Keratinocyte (primary cell): Measurements from ENCODE around the gene TNS1. TPM values are rescaled to one million over a fixed set of nuclear protein-coding genes. Genes with fewer than 3 reads are reported as not detected.

Source experiments
- DNase-seq: peaks from one replicate; pipeline ENCODE4 v3.0.0-alpha.2; 2011; ENCODE audit warnings: low read depth, missing footprints, low spot score
- FAIRE-seq: peaks from 2 replicates; lab custom pipeline; 2011; peaks lifted over from hg19 to GRCh38; lab: Jason Lieb, UNC
- H2AFZ ChIP-seq: 2 replicates; pipeline ENCODE4 v1.6.0; 2012; ENCODE audit warnings: low read length, control low read depth, inconsistent platforms; ENCODE audit not compliant: control insufficient read depth
- H3K27ac ChIP-seq: 2 replicates; pipeline ENCODE4 v1.5.1; 2011; ENCODE audit warnings: low read length; ENCODE audit not compliant: control insufficient read depth, insufficient read depth
- H3K27me3 ChIP-seq: 3 replicates; pipeline ENCODE4 v1.6.0; 2011; ENCODE audit warnings: low read length; ENCODE audit not compliant: control insufficient read depth, insufficient read depth; ENCODE audit errors: extremely low read depth
- H3K36me3 ChIP-seq, 2 experiments: 2 replicates in 1 of 2; 3 replicates in 1 of 2; pipeline ENCODE4 v1.5.1; 2011; ENCODE audit warnings: low read length in 2 of 2, mild to moderate bottlenecking in 1 of 2; ENCODE audit not compliant: control insufficient read depth in 2 of 2, insufficient read depth in 2 of 2; ENCODE audit errors: extremely low read depth in 1 of 2
- H3K4me1 ChIP-seq: 3 replicates; pipeline ENCODE4 v1.5.1; 2011; ENCODE audit warnings: low read length; ENCODE audit not compliant: control insufficient read depth, insufficient read depth; ENCODE audit errors: extremely low read depth
- H3K4me2 ChIP-seq: 3 replicates; pipeline ENCODE4 v1.6.0; 2011; ENCODE audit warnings: low read depth, low read length; ENCODE audit not compliant: control insufficient read depth, insufficient read depth; ENCODE audit errors: extremely low read depth
- H3K4me3 ChIP-seq, 3 experiments: fragments of 200-600 bp in 1 of 3; sonication (generic) in 1 of 3; 2 replicates in 2 of 3; 3 replicates in 1 of 3; pipeline ENCODE4 v1.5.1; 2011 to 2016; ENCODE audit warnings: low read length in 3 of 3, mild to moderate bottlenecking in 3 of 3, control low read depth in 2 of 3, inconsistent platforms in 1 of 3, low read depth in 1 of 3, mixed read lengths in 1 of 3, mixed run types in 1 of 3, moderate library complexity in 1 of 3; ENCODE audit not compliant: control insufficient read depth in 2 of 3, insufficient read depth in 2 of 3; ENCODE audit errors: extremely low read depth in 1 of 3
- H3K79me2 ChIP-seq: 2 replicates; pipeline ENCODE4 v1.6.0; 2012; ENCODE audit warnings: low read length; ENCODE audit not compliant: control insufficient read depth, insufficient read depth
- H3K9ac ChIP-seq: 3 replicates; pipeline ENCODE4 v1.6.0; 2011; ENCODE audit warnings: low read length; ENCODE audit not compliant: control insufficient read depth, insufficient read depth; ENCODE audit errors: extremely low read depth
- H3K9me1 ChIP-seq: 3 replicates; pipeline ENCODE4 v1.6.0; 2011; ENCODE audit warnings: low read length; ENCODE audit not compliant: control insufficient read depth, insufficient read depth; ENCODE audit errors: extremely low read depth
- H3K9me3 ChIP-seq: 2 replicates; pipeline ENCODE4 v1.5.1; 2012; ENCODE audit warnings: low read depth, low read length; ENCODE audit not compliant: control insufficient read depth
- H4K20me1 ChIP-seq: 3 replicates; pipeline ENCODE4 v1.6.0; 2011; ENCODE audit warnings: low read length; ENCODE audit not compliant: control insufficient read depth, insufficient read depth; ENCODE audit errors: extremely low read depth
- EZH2 ChIP-seq: IDR thresholded peaks from one replicate; pipeline ENCODE4 v1.6.1; 2012; ENCODE audit warnings: inconsistent platforms, mild to moderate bottlenecking, low read length, moderate library complexity
- dilution Hi-C: fragments of 300-500 bp; cut with MboI; formaldehyde crosslinking; loops from one replicate; pipeline ENCODE4 v1.7.0; 2020; ENCODE audit warnings: low sequenced_read_pairs; ENCODE audit not compliant: extremely low pct_ligation_motif_present
- polyA plus RNA-seq, 5 experiments: library from polyadenylated mRNA; depleted of rRNA in 3 of 5; stranded (reverse) in 3 of 5; stranded (forward) in 1 of 5; unstranded in 1 of 5; fragments of >200 nt; gene quantifications; 1 replicate in 1 of 5; 2 replicates in 3 of 5; 3 replicates in 1 of 5; pipeline versions ENCODE4 v1.2.1 to v1.2.3, GENCODE V29; 2011 to 2012; ENCODE audit warnings: missing spikeins in 2 of 5, low read depth in 1 of 5, low replicate concordance in 1 of 5
- TF ChIP-seq, protein P1 (sequence below), 3 experiments: IDR thresholded peaks in 1 of 3; conservative IDR thresholded peaks in 1 of 3; optimal IDR thresholded peaks in 1 of 3; 2 replicates in 2 of 3; 3 replicates in 1 of 3; pipeline versions ENCODE3 to v1.5.1; 2011; ENCODE audit warnings: low read length in 3 of 3, mild to moderate bottlenecking in 3 of 3, moderate library complexity in 2 of 3, control low read depth in 1 of 3, inconsistent platforms in 1 of 3; ENCODE audit not compliant: insufficient read depth in 2 of 3; ENCODE audit errors: extremely low read depth in 1 of 3

The TNS1 gene
- polyA plus RNA-seq, 1 donor (not counting 4 experiments of a cell fraction or from before 2014, with no cell fraction given) = 2.5 TPM

DNA sequence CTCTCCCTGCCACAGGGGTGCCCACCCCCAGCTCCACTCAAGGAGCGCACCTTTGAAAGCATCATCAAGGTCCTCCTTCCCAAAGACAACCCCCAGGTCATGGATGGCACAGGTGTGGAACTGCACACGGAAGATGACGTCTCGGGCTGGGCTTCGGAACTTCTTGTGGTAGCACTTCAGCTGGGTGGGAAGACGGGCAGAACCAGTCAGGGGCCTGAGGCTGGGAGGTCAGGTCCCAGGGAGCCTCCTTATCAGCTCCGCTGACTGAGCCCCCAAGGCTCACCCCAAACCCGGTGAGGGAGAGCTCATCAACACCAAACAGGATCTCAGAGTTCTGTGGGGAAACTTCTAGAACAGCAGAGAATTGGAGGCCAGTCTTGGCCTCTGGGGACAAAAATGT is 117.8 kb downstream of the TNS1 start:
- no peaks in the 10 kb centered on the region for H3K36me3 ChIP-seq
- H3K27ac ChIP-seq = no peak overlapping the region
- no peaks in the 10 kb centered on the region for H3K9me3 ChIP-seq
- no peak overlapping the region for H3K4me2 ChIP-seq
- dilution Hi-C loops = no loop called here
- H3K9me1 ChIP-seq = no peaks in the 10 kb centered on the region
- no peak overlapping the region for H2AFZ ChIP-seq
- H4K20me1 ChIP-seq = no peaks in the 10 kb centered on the region
- H3K27me3 ChIP-seq = no peaks in the 10 kb centered on the region
- no peak for FAIRE-seq
- no peaks in the 10 kb centered on the region for H3K4me1 ChIP-seq
- no peak overlapping the region for H3K9ac ChIP-seq
- no peak for DNase-seq
- H3K4me3 ChIP-seq = no peak overlapping the region
- TF ChIP-seq, protein P1, sequence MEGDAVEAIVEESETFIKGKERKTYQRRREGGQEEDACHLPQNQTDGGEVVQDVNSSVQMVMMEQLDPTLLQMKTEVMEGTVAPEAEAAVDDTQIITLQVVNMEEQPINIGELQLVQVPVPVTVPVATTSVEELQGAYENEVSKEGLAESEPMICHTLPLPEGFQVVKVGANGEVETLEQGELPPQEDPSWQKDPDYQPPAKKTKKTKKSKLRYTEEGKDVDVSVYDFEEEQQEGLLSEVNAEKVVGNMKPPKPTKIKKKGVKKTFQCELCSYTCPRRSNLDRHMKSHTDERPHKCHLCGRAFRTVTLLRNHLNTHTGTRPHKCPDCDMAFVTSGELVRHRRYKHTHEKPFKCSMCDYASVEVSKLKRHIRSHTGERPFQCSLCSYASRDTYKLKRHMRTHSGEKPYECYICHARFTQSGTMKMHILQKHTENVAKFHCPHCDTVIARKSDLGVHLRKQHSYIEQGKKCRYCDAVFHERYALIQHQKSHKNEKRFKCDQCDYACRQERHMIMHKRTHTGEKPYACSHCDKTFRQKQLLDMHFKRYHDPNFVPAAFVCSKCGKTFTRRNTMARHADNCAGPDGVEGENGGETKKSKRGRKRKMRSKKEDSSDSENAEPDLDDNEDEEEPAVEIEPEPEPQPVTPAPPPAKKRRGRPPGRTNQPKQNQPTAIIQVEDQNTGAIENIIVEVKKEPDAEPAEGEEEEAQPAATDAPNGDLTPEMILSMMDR (optimal IDR thresholded peaks at IDR 0.05 in 1 of 3, IDR thresholded peaks at IDR 0.05 in 1 of 3, conservative IDR thresholded peaks at IDR 0.05 in 1 of 3; ENCODE audit: extremely low read depth in 1 of 3, insufficient read depth in 2 of 3, low read length in 3 of 3) = no peak
- TF ChIP-seq EZH2 = no peak
- no peaks in the 10 kb centered on the region for H3K79me2 ChIP-seq

DNA sequence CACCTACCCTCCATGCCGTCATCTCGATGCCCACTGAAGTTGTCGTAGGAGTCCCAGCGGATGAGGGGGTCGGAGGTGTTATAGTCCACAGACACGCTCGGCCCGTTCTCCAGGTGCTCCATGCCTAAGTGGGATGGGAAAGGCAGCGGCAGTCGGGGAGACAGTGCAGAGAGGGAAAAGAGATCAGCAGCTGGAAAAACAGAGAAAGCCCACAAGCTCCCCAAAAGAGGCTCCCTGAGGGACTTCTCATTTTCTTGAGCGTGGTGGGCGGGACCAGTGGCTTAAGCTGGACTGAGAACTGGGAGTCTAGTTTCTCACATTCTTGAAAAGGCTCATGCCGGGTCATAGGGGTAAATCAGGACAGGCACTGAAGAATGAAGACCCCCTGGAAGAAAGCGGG is 121.9 kb downstream of the TNS1 start:
- Histone ChIP-seq H3K79me2 (no peaks in the 10 kb centered on the region), H3K9me1 (no peaks in the 10 kb centered on the region), H3K36me3 (no peaks in the 10 kb centered on the region), H4K20me1 (no peaks in the 10 kb centered on the region), H3K9me3 (no peaks in the 10 kb centered on the region), H3K27ac (no peak overlapping the region), H3K4me1 (no peaks in the 10 kb centered on the region), H3K27me3 (peaks cover 5% of the 10 kb centered on the region), H3K4me2 (no peak overlapping the region), H2AFZ (no peak overlapping the region), H3K9ac (no peak overlapping the region), H3K4me3 (no peak overlapping the region)
- FAIRE-seq (no peak), DNase-seq (no peak)
- dilution Hi-C loops = no loop called here
- TF ChIP-seq EZH2 = no peak
- TF ChIP-seq, protein P1 (optimal IDR thresholded peaks at IDR 0.05 in 1 of 3, IDR thresholded peaks at IDR 0.05 in 1 of 3, conservative IDR thresholded peaks at IDR 0.05 in 1 of 3; ENCODE audit: extremely low read depth in 1 of 3, insufficient read depth in 2 of 3, low read length in 3 of 3) = no peak
